Fibroblast of villous mesenchyme (primary cell): ENCODE measurements around the gene CCDC54. TPM values are rescaled to one million over a fixed set of nuclear protein-coding genes. Genes with fewer than 3 reads are reported as not detected.

Source experiments
- DNase-seq: peaks from one replicate; pipeline ENCODE4 v3.0.0-alpha.2; 2010; ENCODE audit warnings: low read depth
- H3K4me3 ChIP-seq: 2 replicates; pipeline ENCODE4 v1.5.1; 2011; ENCODE audit warnings: low read depth, mild to moderate bottlenecking, low read length
- CTCF ChIP-seq: IDR thresholded peaks from 2 replicates; pipeline ENCODE4 v1.5.1; 2012; ENCODE audit warnings: low read depth, mild to moderate bottlenecking, low read length; ENCODE audit not compliant: insufficient read depth
- total RNA-seq: library from RNA; depleted of rRNA; stranded (reverse); fragments of >200 nt; gene quantifications from 2 replicates; pipeline ENCODE4 v1.2.3, GENCODE V29; 2012

CCDC54 gene
- total RNA-seq, 1 donor: not detected

GRCh38 chr3:107369791-107370190 is 7.4 kb upstream of the CCDC54 start:
- DNase-seq: no peak

GRCh38 chr3:107370907-107371306 is 6.3 kb upstream of the CCDC54 start:
- no peak for DNase-seq
- no peak overlapping the region for H3K4me3 ChIP-seq
- no peak for TF ChIP-seq CTCF

More at GRCh38 chr3:107369791-107370190, 7.4 kb upstream of the CCDC54 start:
- H3K4me3 ChIP-seq: no peak overlapping the region
- no peak for TF ChIP-seq CTCF

GRCh38 chr3:107372506-107372905 is 4.7 kb upstream of the CCDC54 start:
- H3K4me3 ChIP-seq: no peak overlapping the region
- no peak for TF ChIP-seq CTCF
- no peak for DNase-seq

- TF ChIP-seq CTCF: no peak
- DNase-seq: no peak
- H3K4me3 ChIP-seq: no peak overlapping the region
These were observed 3.3 kb upstream of the CCDC54 start for GRCh38 chr3:107373896-107374295.

GRCh38 chr3:107375682-107376081 is 1.6 kb upstream of the CCDC54 start:
- DNase-seq: no peak
- TF ChIP-seq CTCF: no peak
- H3K4me3 ChIP-seq: no peak overlapping the region

GRCh38 chr3:107382631-107383030 is 5.4 kb downstream of the CCDC54 start:
- DNase-seq: no peak
- no peak overlapping the region for H3K4me3 ChIP-seq
- no peak for TF ChIP-seq CTCF

- TF ChIP-seq CTCF: no peak
- no peak for DNase-seq
- H3K4me3 ChIP-seq: no peak overlapping the region
These were observed 7.2 kb downstream of the CCDC54 start for GRCh38 chr3:107384428-107384827.
